ENCODE measurements around the gene ZKSCAN1. TPM values are rescaled to one million over a fixed set of nuclear protein-coding genes. Genes with fewer than 3 reads are reported as not detected.

The ZKSCAN1 gene
- total RNA-seq, 1 experiment from 2014 or later: 29.8 TPM

GRCh38 chr7:100087055-100087750 lies 71.8 kb downstream of the ZKSCAN1 start:
- DNase-seq: no peak
- H3K36me3 Mint-ChIP-seq (ENCODE audit: insufficient read depth in 1 of 3, low read depth in 3 of 3): peaks cover 23 to 26% (median 24%) of the 10 kb centered on the region in 3 experiments
- no peak overlapping the region for H3K27ac ChIP-seq (ENCODE audit: insufficient read length, low read depth, low read length)
- no peaks in the 10 kb centered on the region for H4K20me1 ChIP-seq (ENCODE audit: control insufficient read depth, insufficient read depth, insufficient read length)
- peak overlapping the region; percentile 2 to 3; a peak in 2 of 5 replicates for H3K4me3 Mint-ChIP-seq
- no peak overlapping the region for H2BK15ac ChIP-seq (ENCODE audit: low read depth, low read length)
- no peak overlapping the region for H4K8ac ChIP-seq (replicated peaks; ENCODE audit: insufficient read length, low read depth, low read length)
- no peak overlapping the region for H3K23ac ChIP-seq (ENCODE audit: insufficient read length, low read depth, low read length)
- H3K4ac ChIP-seq (ENCODE audit: low read depth, low read length): no peak overlapping the region
- H3K4me1 ChIP-seq (ENCODE audit: insufficient read depth, low read length): no peaks in the 10 kb centered on the region
- H3K27me3 Mint-ChIP-seq (ENCODE audit: low read depth): peaks cover 5% of the 10 kb centered on the region
- no peak overlapping the region for H4K91ac ChIP-seq (ENCODE audit: insufficient read length, low read depth, low read length)
- H2AK5ac ChIP-seq (ENCODE audit: insufficient read length, low read length): no peak overlapping the region
- H3K9ac ChIP-seq (ENCODE audit: extremely low read depth, insufficient read length, low read length): no peak overlapping the region
- H3K27ac Mint-ChIP-seq: peak overlapping the region in 1 of 3 experiments; percentile 77; a peak in 2 of 7 replicates
- no peaks in the 10 kb centered on the region for H3K27me3 ChIP-seq (ENCODE audit: insufficient read depth, low read length)
- H4K5ac ChIP-seq (ENCODE audit: insufficient read length, low read depth, low read length): no peak overlapping the region
- no peak overlapping the region for H2BK120ac ChIP-seq (ENCODE audit: low read depth, low read length, poor library complexity, severe bottlenecking)
- H2BK12ac ChIP-seq (ENCODE audit: insufficient read length, low read depth, low read length): no peak overlapping the region
- H3K18ac ChIP-seq (ENCODE audit: insufficient read length, low read depth, low read length): no peak overlapping the region
- no peak overlapping the region for H3K14ac ChIP-seq (ENCODE audit: insufficient read depth, low read length)
- TF ChIP-seq CTCF (conservative IDR thresholded peaks at IDR 0.05): no peak
- H2BK20ac ChIP-seq (ENCODE audit: low read depth, low read length, poor library complexity, severe bottlenecking): no peak overlapping the region
- H3K56ac ChIP-seq (ENCODE audit: insufficient read length, low read depth, low read length): no peak overlapping the region
- no peaks in the 10 kb centered on the region; a peak in 1 of 5 replicates for H3K9me3 Mint-ChIP-seq
- no peaks in the 10 kb centered on the region for H3K9me3 ChIP-seq (ENCODE audit: control insufficient read depth, low read depth, low read length)
- no peaks in the 10 kb centered on the region for H3K79me1 ChIP-seq (ENCODE audit: insufficient read depth, low read depth, low read length, poor library complexity, severe bottlenecking)
- H3K4me2 ChIP-seq (ENCODE audit: insufficient read depth, insufficient read length, low read length): no peak overlapping the region
- peaks cover 4% of the 10 kb centered on the region for H3K23me2 ChIP-seq (ENCODE audit: insufficient read length, low read depth, low read length, poor library complexity, severe bottlenecking)
- no peak overlapping the region for H3T11ph ChIP-seq (ENCODE audit: low read length)
- H2AFZ ChIP-seq (ENCODE audit: low read length): no peak overlapping the region
- no CpG with 5 or more reads among the region's 10 CpGs for WGBS (ENCODE audit: extremely low coverage, insufficient read length, low lambda C conversion rate)
- H3K4me1 Mint-ChIP-seq: peaks cover 14 to 22% of the 10 kb centered on the region in 2 experiments
- no peak overlapping the region for H2BK5ac ChIP-seq (ENCODE audit: insufficient read length, low read length)
- no peaks in the 10 kb centered on the region for H3K79me2 ChIP-seq (ENCODE audit: insufficient read depth, low read length)

Data from H9 (cell line).